ENCODE results near the gene APH1A.

- TF ChIP-seq POLR2A (IDR thresholded peaks at IDR 0.05) (no peak), CTCF (IDR thresholded peaks at IDR 0.05) (no peak)
Measured at GRCh38 chr1:150311762-150312161, 42.9 kb upstream of the APH1A start.
